ENCODE results near the gene NPAS3. TPM values are rescaled to one million over a fixed set of nuclear protein-coding genes. Genes with fewer than 3 reads are reported as not detected.

NPAS3 gene
- total RNA-seq, 2 donors from 2014 or later, result 1.1 to 1.8 TPM

GRCh38 chr14:33756833-33757232 lies 818.2 kb downstream of the NPAS3 start:
- H3K27me3 ChIP-seq (replicated peaks; ENCODE audit: insufficient read depth), result peaks cover 2% of the 10 kb centered on the region
- WGBS, result 85% methylated on average over 1 of the region's 1 CpG
- no peaks in the 10 kb centered on the region for H3K9me3 ChIP-seq
- DNase-seq (ENCODE audit: low spot score), result no peak
- H3K36me3 ChIP-seq, result no peaks in the 10 kb centered on the region
- no peaks in the 10 kb centered on the region for H3K4me1 ChIP-seq (replicated peaks)
- no peak overlapping the region for H3K4me3 ChIP-seq
- H3K27ac ChIP-seq, result no peak overlapping the region
- no peak for TF ChIP-seq POLR2A (IDR thresholded peaks at IDR 0.05)
- no peak for TF ChIP-seq CTCF (IDR thresholded peaks at IDR 0.05)
- TF ChIP-seq POLR2AphosphoS5 (IDR thresholded peaks at IDR 0.05), result no peak
- intact Hi-C loops (cut with DNase I), result no loop called here

GRCh38 chr14:33758547-33758946 lies 819.9 kb downstream of the NPAS3 start:
- Histone ChIP-seq H3K9me3 (no peaks in the 10 kb centered on the region), H3K36me3 (no peaks in the 10 kb centered on the region), H3K27ac (no peak overlapping the region), H3K4me3 (no peak overlapping the region), H3K4me1 (replicated peaks) (no peaks in the 10 kb centered on the region), H3K27me3 (replicated peaks; ENCODE audit: insufficient read depth) (peaks cover 2% of the 10 kb centered on the region)
- DNase-seq (ENCODE audit: low spot score), result no peak
- intact Hi-C loops (cut with DNase I), result no loop called here
- TF ChIP-seq POLR2AphosphoS5 (IDR thresholded peaks at IDR 0.05), result no peak

- no peaks in the 10 kb centered on the region for H3K4me1 ChIP-seq (replicated peaks)
- H3K27me3 ChIP-seq (replicated peaks; ENCODE audit: insufficient read depth), result no peaks in the 10 kb centered on the region
- no peaks in the 10 kb centered on the region for H3K36me3 ChIP-seq
- H3K9me3 ChIP-seq, result no peaks in the 10 kb centered on the region
- WGBS, result 23% methylated on average over 4 of the region's 4 CpGs
- TF ChIP-seq POLR2A (IDR thresholded peaks at IDR 0.05) (no peak), POLR2AphosphoS5 (IDR thresholded peaks at IDR 0.05) (no peak), CTCF (IDR thresholded peaks at IDR 0.05) (no peak)
- intact Hi-C loops (cut with DNase I), result no loop called here
- no peak for DNase-seq (ENCODE audit: low spot score)
- H3K27ac ChIP-seq, result no peak overlapping the region
- no peak overlapping the region for H3K4me3 ChIP-seq
Observed at GRCh38 chr14:33762161-33762851, 823.6 kb downstream of the NPAS3 start.

DNA sequence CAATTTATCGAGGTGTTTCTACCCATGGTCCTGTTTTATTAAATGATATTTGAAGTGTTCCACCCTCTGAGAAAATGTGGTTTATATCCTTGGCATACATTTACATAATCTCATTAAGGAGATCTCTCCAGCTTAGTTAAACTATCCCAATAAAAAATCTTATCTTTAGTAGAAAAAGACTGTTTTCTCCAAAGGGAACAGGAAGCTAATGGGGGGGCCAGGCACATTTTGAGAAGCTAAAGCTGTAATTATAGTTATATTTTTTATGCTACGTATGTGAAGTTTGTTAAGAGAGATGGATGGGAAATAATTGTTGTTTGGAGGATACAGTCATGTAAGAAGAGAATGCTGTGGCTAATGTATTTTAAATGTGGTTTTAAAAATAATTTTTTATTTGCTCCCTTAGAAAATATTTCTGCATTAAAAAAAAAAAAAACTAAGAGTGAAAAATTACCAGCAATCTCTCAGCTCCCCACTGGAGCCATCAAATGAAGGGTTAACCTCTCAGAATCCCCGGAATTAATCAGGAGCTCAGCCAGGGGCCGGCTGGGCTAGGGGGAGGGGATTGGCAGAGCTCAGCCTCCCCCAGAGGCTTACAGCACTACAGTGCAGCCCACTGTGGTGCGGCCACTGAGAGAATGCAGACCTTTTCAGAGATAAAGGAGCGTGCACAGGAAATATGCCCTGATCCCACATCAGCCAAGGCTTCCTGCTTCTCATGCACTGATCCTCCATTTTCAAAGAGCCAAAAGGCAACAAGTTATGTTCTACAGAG lies 826.4 kb downstream of the NPAS3 start:
- 30% methylated on average over 6 of the region's 6 CpGs for WGBS
- Histone ChIP-seq H3K36me3 (no peaks in the 10 kb centered on the region), H3K4me1 (replicated peaks) (no peaks in the 10 kb centered on the region), H3K27ac (no peak overlapping the region), H3K4me3 (no peak overlapping the region), H3K27me3 (replicated peaks; ENCODE audit: insufficient read depth) (no peaks in the 10 kb centered on the region), H3K9me3 (no peaks in the 10 kb centered on the region)
- TF ChIP-seq CTCF (IDR thresholded peaks at IDR 0.05), result no peak
- no peak for TF ChIP-seq POLR2A (IDR thresholded peaks at IDR 0.05)
- TF ChIP-seq POLR2AphosphoS5 (IDR thresholded peaks at IDR 0.05), result no peak
- intact Hi-C loops (cut with DNase I), result no loop called here
- no peak for DNase-seq (ENCODE audit: low spot score)

DNA sequence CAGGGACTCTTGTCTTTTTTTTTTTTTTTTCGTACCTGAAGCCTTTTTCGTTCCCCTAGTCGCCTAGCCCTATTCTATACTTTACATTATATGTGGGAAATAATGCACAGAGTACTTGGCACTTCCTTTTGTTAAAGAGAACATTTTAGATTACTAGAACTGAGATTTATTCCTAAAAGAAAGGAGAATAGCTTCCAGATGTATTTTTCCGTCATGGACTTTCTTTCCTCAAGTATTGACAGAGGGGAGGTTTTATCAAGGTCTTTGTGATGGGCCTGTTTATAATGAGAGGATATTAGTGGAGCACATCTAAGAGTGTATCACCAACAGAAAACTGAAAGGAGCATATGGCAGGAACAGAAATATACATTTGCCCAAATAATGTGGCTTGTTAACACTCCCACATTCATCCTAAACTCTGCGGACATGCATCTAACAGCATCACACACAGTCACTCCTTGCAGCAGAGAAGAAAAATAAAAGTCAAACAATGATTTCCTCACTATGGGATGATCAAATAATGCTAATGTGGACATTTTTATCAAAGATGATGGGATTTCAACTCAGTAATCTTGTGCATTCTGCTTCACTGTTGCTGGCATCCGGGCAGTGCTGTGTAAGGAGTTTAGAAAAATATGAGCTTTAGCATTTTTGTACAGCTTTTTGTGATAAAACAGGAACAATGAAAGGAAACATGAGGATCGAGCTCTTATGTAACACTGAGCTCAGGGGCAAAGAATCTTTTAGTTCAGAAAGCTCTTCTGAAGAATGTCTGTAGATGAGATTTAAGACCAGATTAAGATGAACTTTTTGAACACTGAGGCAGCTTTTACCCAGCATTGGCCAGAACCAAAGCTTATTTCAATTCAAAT lies 829.1 kb downstream of the NPAS3 start:
- Histone ChIP-seq H3K36me3 (no peaks in the 10 kb centered on the region), H3K4me3 (no peak overlapping the region), H3K27me3 (replicated peaks; ENCODE audit: insufficient read depth) (no peaks in the 10 kb centered on the region), H3K27ac (no peak overlapping the region), H3K4me1 (replicated peaks) (no peaks in the 10 kb centered on the region), H3K9me3 (no peaks in the 10 kb centered on the region)
- DNase-seq (ENCODE audit: low spot score), result no peak
- TF ChIP-seq POLR2A (IDR thresholded peaks at IDR 0.05) (no peak), CTCF (IDR thresholded peaks at IDR 0.05) (no peak), POLR2AphosphoS5 (IDR thresholded peaks at IDR 0.05) (no peak)
- WGBS, result 81% methylated on average over 7 of the region's 7 CpGs
- intact Hi-C loops (cut with DNase I), result no loop called here
